Effector memory CD8-positive, alpha-beta T cell (primary cell): ENCODE data around the gene WDR27.
A peak's percentile ranks its signal among the peaks of the same experiment; 100 is the strongest.
"Not testable (repeated sequence)": the region's sequence is repeated elsewhere in the genome, so short reads cannot be mapped to it uniquely, and the experiment has no call there.

Experiments
- ATAC-seq: fragments of 150-1000 bp; cut with Tn5 transposase; replicated peaks from 2 replicates; pipeline ENCODE4 v1.10.0; 2021; ENCODE audit warnings: mild to moderate bottlenecking, moderate library complexity
- DNase-seq, 3 experiments: peaks; one replicate each; pipeline ENCODE4 v3.0.0; 2021
- H3K27ac Mint-ChIP-seq, 2 donors: one replicate each; pipeline ENCODE4 v1.8.0; 2022; ENCODE audit warnings: mild to moderate bottlenecking in 2 of 2, mixed read lengths in 2 of 2, moderate library complexity in 2 of 2
- H3K27me3 Mint-ChIP-seq, 2 donors: one replicate each; pipeline ENCODE4 v1.8.0; 2022; ENCODE audit warnings: mixed read lengths in 2 of 2
- H3K36me3 Mint-ChIP-seq: one replicate; pipeline ENCODE4 v1.8.0; 2022; ENCODE audit warnings: mild to moderate bottlenecking, moderate library complexity, mixed read lengths; ENCODE audit not compliant: insufficient read depth
- H3K4me1 Mint-ChIP-seq, 2 donors: one replicate each; pipeline ENCODE4 v1.8.0; 2022; ENCODE audit warnings: low read depth in 2 of 2, mixed read lengths in 2 of 2
- H3K4me3 Mint-ChIP-seq, 2 donors: one replicate each; pipeline ENCODE4 v1.8.0; 2022; ENCODE audit warnings: mild to moderate bottlenecking in 2 of 2, mixed read lengths in 2 of 2, moderate library complexity in 2 of 2
- H3K9me3 Mint-ChIP-seq, 2 donors: one replicate each; pipeline ENCODE4 v1.8.0; 2022; ENCODE audit warnings: mixed read lengths in 2 of 2

Gene WDR27

DNA sequence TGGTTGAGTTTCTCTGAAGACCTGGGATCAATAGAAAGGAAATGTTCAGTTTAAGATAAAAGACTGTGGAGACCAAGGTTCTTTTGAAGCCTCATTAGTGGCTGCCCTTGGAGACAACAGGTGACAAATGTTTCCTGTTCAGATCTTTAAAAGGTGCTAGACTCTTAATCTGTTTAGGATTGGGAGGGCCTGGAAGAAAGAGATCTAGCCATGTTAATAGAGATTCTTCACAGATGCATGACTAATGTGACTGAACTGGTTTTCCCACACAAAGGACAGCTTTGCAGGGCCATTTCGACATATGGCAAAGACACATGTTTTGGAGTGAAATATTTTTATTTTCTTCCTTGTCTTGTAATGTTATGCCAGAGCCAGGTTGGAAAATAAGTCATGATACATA is 82.2 kb downstream of the WDR27 start:
- ATAC-seq: no peak
- H3K9me3 Mint-ChIP-seq: peaks cover 0 to 5% of the 10 kb centered on the region in 2 donors
- no peak for DNase-seq
- no peak overlapping the region for H3K27ac Mint-ChIP-seq
- no peaks in the 10 kb centered on the region for H3K27me3 Mint-ChIP-seq
- no peak overlapping the region for H3K4me3 Mint-ChIP-seq
- H3K36me3 Mint-ChIP-seq: no peaks in the 10 kb centered on the region
- peaks cover 0 to 3% of the 10 kb centered on the region in 2 donors for H3K4me1 Mint-ChIP-seq

GRCh38 chr6:169618526-169619490 is 83.0 kb downstream of the WDR27 start:
- H3K36me3 Mint-ChIP-seq: no peaks in the 10 kb centered on the region

DNA sequence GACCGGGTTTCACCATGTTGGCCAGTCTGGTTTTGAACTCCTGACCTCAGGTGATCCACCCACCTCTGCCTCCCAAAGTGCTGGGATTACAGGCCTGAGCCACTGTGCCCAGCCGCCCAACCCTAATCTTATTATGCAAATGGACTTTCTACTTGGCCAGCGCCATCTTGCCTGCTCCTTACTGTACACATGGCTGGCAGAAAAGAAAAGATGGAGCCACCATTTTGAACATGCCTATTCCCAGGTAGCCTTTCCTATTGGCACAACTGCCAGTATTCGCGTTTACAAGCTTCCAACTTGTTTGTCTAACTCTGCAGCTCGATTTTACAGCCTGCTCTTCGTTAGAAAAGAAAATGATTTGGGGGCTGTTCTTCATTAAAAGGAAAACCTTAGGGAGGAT is 84.3 kb downstream of the WDR27 start:
- Mint-ChIP-seq H3K36me3 (no peaks in the 10 kb centered on the region), H3K4me3 (no peak overlapping the region), H3K9me3 (peaks cover 0 to 5% of the 10 kb centered on the region in 2 donors), H3K4me1 (no peaks in the 10 kb centered on the region), H3K27ac (no peak overlapping the region), H3K27me3 (no peaks in the 10 kb centered on the region)
- ATAC-seq (no peak), DNase-seq (no peak)

More at GRCh38 chr6:169618526-169619490, 83.0 kb downstream of the WDR27 start:
- Mint-ChIP-seq H3K4me1 (peaks cover 0 to 3% of the 10 kb centered on the region in 2 donors), H3K4me3 (no peak overlapping the region), H3K27me3 (no peaks in the 10 kb centered on the region), H3K9me3 (peaks cover 0 to 5% of the 10 kb centered on the region in 2 donors), H3K27ac (no peak overlapping the region)
- DNase-seq: no peak
- ATAC-seq: no peak

DNA sequence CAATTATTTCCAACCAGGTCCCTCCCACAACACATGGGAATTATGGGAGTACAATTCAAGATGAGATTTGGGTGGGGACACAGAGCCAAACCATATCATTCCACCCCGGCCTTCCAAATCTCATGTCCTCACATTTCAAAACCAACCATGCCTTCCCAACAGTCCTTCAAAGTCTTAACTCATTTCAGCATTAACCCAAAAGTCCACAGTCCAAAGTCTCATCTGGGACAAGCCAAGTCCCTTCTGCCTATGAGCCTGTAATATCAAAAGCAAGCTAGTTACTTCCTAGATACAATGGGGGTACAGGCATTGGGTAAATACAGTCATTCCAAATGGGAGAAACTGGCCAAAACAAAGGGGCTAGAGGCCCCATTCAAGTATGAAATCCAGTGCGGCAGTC is 93.2 kb downstream of the WDR27 start:
- H3K27ac Mint-ChIP-seq, H3K4me3 Mint-ChIP-seq, ATAC-seq, DNase-seq, H3K4me1 Mint-ChIP-seq, H3K9me3 Mint-ChIP-seq, H3K36me3 Mint-ChIP-seq, H3K27me3 Mint-ChIP-seq: not testable (repeated sequence)

DNA sequence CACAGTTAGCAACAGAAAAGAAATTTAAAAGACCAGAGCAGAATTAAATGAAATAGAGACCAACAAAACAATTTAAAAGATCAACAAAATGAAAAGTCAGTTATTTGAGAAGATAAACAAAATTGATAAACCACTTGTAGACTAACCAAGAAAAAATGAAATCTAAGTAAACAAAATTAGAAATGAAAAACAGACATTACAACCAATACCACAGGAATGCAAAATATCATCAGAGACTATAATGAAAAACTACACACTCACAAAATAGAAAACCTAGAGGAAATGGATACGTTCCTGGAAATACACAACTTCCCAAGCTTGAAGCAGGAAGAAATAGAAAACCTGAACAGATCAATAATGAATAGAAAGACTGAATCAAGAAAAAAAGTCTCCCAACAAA is 97.8 kb downstream of the WDR27 start:
- Mint-ChIP-seq H3K4me1 (peaks cover 0 to 2% of the 10 kb centered on the region in 2 donors), H3K36me3 (no peaks in the 10 kb centered on the region), H3K27me3 (no peaks in the 10 kb centered on the region), H3K4me3 (no peak overlapping the region), H3K27ac (no peak overlapping the region), H3K9me3 (no peaks in the 10 kb centered on the region)
- ATAC-seq (no peak), DNase-seq (no peak)

GRCh38 chr6:169601129-169601528 is 100.7 kb downstream of the WDR27 start:
- ATAC-seq, H3K36me3 Mint-ChIP-seq, H3K27ac Mint-ChIP-seq, DNase-seq, H3K9me3 Mint-ChIP-seq, H3K4me1 Mint-ChIP-seq, H3K27me3 Mint-ChIP-seq, H3K4me3 Mint-ChIP-seq: not testable (repeated sequence)

- no peak overlapping the region for H3K27ac Mint-ChIP-seq
- no peak overlapping the region for H3K4me3 Mint-ChIP-seq
- no peaks in the 10 kb centered on the region for H3K27me3 Mint-ChIP-seq
- H3K36me3 Mint-ChIP-seq: no peaks in the 10 kb centered on the region
- H3K4me1 Mint-ChIP-seq: peaks cover 22 to 26% of the 10 kb centered on the region in 2 donors
- no peak for DNase-seq
- no peak for ATAC-seq
- H3K9me3 Mint-ChIP-seq: no peaks in the 10 kb centered on the region
Observed at GRCh38 chr6:169592558-169592957, 109.3 kb downstream of the WDR27 start.

DNA sequence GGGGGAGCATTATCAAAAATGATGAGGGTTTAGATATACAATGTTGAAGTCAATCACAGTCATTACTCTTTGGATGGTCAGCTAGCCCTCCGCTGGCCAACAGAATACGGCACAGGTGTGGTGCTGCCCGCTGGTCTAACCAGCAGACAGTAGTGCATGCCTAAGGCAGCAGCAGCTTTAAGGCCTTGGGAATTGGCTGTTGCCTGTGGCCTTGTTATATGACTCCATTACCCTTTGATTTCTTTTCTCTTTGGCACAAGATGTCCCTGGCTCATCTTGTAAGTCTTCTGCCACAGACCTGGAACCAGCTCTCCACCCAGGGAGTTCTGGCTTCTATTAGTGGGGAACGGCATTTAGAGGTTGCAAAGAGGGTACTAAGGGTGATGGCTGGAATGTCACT is 110.2 kb downstream of the WDR27 start:
- no peaks in the 10 kb centered on the region for H3K36me3 Mint-ChIP-seq

GRCh38 chr6:169590376-169590939 is 111.4 kb downstream of the WDR27 start:
- Mint-ChIP-seq H3K27me3 (no peaks in the 10 kb centered on the region), H3K9me3 (no peaks in the 10 kb centered on the region), H3K4me1 (peaks cover 22 to 26% of the 10 kb centered on the region in 2 donors), H3K27ac (peak overlapping the region; percentile 91 to 93), H3K4me3 (peak overlapping the region; percentile 54 to 62), H3K36me3 (no peaks in the 10 kb centered on the region)
- no peak for ATAC-seq
- no peak for DNase-seq

More for the DNA sequence above, 110.2 kb downstream of the WDR27 start:
- Mint-ChIP-seq H3K4me1 (peaks cover 22 to 26% of the 10 kb centered on the region in 2 donors), H3K4me3 (no peak overlapping the region), H3K9me3 (no peaks in the 10 kb centered on the region), H3K27ac (peak overlapping the region in 1 of 2 donors; percentile 70), H3K27me3 (no peaks in the 10 kb centered on the region)
- no peak for DNase-seq
- no peak for ATAC-seq

- ATAC-seq (peak; percentile 87), DNase-seq (peak in 1 of 3 experiments; percentile 36)
- Mint-ChIP-seq H3K4me3 (peak overlapping the region; percentile 54 to 62), H3K36me3 (no peaks in the 10 kb centered on the region), H3K9me3 (no peaks in the 10 kb centered on the region), H3K27me3 (no peaks in the 10 kb centered on the region), H3K4me1 (peaks cover 22 to 26% of the 10 kb centered on the region in 2 donors), H3K27ac (peak overlapping the region; percentile 91 to 93)
Observed at GRCh38 chr6:169589699-169590257, 112.1 kb downstream of the WDR27 start.

DNA sequence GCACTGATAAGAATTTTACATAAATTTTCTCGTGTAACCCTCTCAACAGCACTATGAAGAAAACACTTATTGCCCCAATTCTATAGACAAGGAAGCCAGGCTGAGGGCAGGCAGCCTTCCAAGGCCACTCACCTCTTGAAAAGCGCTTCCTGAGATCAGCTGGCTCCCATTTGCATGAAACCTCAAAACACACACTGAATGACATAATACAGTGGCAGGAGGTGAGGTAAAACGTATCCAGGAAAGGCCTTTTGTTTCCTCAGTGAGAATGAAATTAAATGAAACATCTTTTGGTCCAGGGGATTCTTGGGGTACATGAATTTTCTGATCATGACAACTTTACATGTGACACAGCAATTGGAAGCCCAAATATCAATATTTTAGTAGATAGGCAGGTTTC is 112.5 kb downstream of the WDR27 start:
- Mint-ChIP-seq H3K27me3 (no peaks in the 10 kb centered on the region), H3K9me3 (no peaks in the 10 kb centered on the region), H3K36me3 (no peaks in the 10 kb centered on the region), H3K27ac (peak overlapping the region; percentile 91 to 93), H3K4me1 (peaks cover 25 to 30% of the 10 kb centered on the region in 2 donors), H3K4me3 (peak overlapping the region; percentile 54 to 62)
- DNase-seq: peak; percentile 21 to 44 (median 33)
- peak; percentile 82 for ATAC-seq

DNA sequence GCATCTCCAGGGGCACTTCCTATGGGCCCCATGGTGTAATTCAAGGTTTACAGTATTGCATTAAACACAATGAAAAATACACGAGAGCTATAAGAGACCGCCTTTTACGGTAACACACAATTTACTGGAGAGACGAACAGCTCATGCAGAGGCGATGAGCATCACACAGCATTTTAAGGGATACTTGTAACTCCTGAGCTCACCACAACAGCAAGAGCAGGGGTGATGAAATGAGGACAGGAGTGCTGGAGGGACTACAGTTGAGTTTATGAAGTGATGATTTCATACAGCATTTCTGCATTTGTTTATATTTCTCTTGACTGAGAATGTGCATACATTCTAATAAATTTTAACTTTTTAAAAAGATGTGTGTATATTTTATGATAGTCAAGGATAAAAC is 113.9 kb downstream of the WDR27 start:
- Mint-ChIP-seq H3K27me3 (no peaks in the 10 kb centered on the region), H3K27ac (peak overlapping the region in 1 of 2 donors; percentile 45), H3K9me3 (no peaks in the 10 kb centered on the region), H3K4me1 (peaks cover 36 to 42% of the 10 kb centered on the region in 2 donors), H3K36me3 (no peaks in the 10 kb centered on the region), H3K4me3 (no peak overlapping the region)
- ATAC-seq (no peak), DNase-seq (no peak)

- Mint-ChIP-seq H3K27ac (peak overlapping the region in 1 of 2 donors; percentile 3), H3K4me3 (peak overlapping the region; percentile 24 to 36), H3K4me1 (peaks cover 23 to 28% of the 10 kb centered on the region in 2 donors), H3K27me3 (no peaks in the 10 kb centered on the region), H3K9me3 (no peaks in the 10 kb centered on the region), H3K36me3 (no peaks in the 10 kb centered on the region)
- DNase-seq (no peak), ATAC-seq (peak; percentile 94)
Observed at GRCh38 chr6:169583886-169584541, 117.8 kb downstream of the WDR27 start.
